Sigmoid colon (tissue), 4 donors: ENCODE data around the gene DAZAP2.

Source experiments
- CTCF ChIP-seq, 4 experiments: fragments of 450-650 bp in 3 of 4; fragments of 200-600 bp in 1 of 4; IDR thresholded peaks; one replicate each; pipeline ENCODE4 v1.5.1; 2016 to 2019; ENCODE audit warnings: antibody characterized with exemption in 4 of 4, mild to moderate bottlenecking in 3 of 4, moderate library complexity in 2 of 4
- POLR2A ChIP-seq, 2 donors: fragments of 450-650 bp; IDR thresholded peaks; one replicate each; pipeline ENCODE4 v1.6.1; 2016; ENCODE audit warnings: antibody characterized with exemption in 2 of 2, mild to moderate bottlenecking in 2 of 2, moderate library complexity in 2 of 2
- POLR2AphosphoS5 ChIP-seq, 4 donors: sonication (generic); formaldehyde crosslinking; IDR thresholded peaks; one replicate each; pipeline ENCODE4 v1.6.1; 2017; ENCODE audit warnings: antibody characterized with exemption in 4 of 4

- TF ChIP-seq CTCF (IDR thresholded peaks at IDR 0.05) (no peak), POLR2AphosphoS5 (IDR thresholded peaks at IDR 0.05) (no peak), POLR2A (IDR thresholded peaks at IDR 0.05) (no peak)
Measured at GRCh38 chr12:51222461-51222860, 16.2 kb upstream of the DAZAP2 start.
